Activated CD4-positive, alpha-beta T cell treated with anti-CD3 and anti-CD28 coated beads for 24 hours (primary cell): ENCODE data around the gene NCAM2.

ENCODE experiments used
- DNase-seq, 2 donors: peaks; one replicate each; pipeline ENCODE4 v3.0.0-alpha.2; 2020; ENCODE audit warnings: low read depth in 2 of 2

The NCAM2 gene

DNA sequence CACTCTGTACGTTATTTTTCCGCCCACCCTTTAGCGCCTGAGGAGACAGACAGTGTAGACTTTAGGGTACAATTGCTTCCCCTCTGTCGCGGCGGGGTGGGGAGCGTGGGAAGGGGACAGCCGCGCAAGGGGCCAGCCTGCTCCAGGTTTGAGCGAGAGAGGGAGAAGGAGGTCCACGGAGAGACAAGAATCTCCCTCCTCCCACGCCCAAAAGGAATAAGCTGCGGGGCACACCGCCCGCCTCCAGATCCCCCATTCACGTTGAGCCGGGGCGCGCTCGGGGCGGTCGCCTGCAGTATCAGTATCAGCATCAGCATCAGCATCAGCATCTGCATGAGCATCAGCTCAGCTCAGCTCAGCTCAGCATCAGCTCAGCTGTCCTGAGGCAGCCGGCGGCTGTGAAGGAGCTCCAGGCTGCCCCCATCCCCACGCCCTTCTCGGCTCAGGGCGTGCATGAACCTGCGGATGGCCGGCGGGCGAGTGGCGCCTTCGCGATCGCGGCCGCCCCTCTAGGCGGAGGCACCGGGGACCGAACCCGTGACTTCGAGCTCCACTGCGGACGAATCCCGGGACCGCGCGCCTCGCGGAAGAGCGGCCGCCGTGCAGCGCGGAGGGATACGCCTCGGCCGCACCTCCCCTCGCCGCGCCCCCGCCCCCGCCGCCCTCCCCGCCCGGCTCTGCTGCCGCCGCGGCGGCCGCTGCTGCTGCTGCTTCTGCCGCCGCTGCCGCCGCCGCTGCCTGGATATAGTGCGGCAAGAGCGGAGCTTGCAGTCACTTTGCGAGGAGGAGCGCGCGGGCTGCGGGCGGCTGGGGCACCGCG, at the start of gene NCAM2:
TSS of gene NCAM2 (plus strand) at position 774 of the 820 bp plus-strand sequence.
- peak; percentile 44 to 53 for DNase-seq

DNA sequence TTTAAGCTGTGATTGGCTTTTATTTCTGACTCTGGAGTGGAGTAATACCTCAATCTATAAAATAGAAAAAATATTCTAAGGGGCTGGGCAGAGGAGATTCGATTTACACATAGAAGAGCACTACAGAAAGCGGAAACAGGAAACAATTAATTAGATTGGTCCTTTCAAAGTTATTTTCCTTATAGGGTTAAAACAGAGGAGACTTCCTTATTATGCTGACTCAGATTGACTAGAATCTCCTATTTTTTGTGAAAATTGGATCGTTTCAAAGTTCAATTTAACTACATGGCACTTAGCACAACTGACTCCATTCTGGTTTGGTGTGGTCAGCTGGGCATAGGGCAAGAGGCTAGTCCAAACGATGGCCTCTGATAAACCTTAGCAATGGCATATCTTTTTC, 48.3 kb upstream of the NCAM2 start:
- no peak for DNase-seq

- DNase-seq: no peak
These were observed 32.4 kb upstream of the NCAM2 start for GRCh38 chr21:20965816-20966215.

- no peak for DNase-seq
These were observed 29.8 kb upstream of the NCAM2 start for GRCh38 chr21:20968391-20968790.

- no peak for DNase-seq
These were observed 27.5 kb upstream of the NCAM2 start for GRCh38 chr21:20970691-20971090.

- DNase-seq: no peak
These were observed 26.8 kb upstream of the NCAM2 start for GRCh38 chr21:20971296-20971921.

DNA sequence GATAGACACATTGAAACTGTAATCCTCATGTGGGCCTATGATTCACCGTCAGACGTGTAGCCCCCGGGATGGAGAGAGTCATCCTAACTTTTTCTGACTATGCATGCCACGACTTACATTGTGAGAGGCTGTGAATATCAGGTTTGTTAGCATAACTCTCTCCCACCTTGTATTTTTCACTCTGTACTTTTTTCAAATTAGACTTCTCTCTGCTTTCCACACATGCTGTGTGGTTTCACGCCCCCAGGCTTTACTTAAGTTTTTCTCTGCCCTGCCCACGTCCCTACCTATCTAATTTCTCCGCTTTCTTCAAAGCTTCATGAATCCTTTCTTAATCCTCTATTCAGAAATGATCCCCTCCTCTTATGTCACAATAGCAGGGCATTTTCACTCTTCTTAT, 3.4 kb upstream of the NCAM2 start:
- no peak for DNase-seq

GRCh38 chr21:20996421-20997310, 1.5 kb upstream of the NCAM2 start:
- DNase-seq: no peak

DNA sequence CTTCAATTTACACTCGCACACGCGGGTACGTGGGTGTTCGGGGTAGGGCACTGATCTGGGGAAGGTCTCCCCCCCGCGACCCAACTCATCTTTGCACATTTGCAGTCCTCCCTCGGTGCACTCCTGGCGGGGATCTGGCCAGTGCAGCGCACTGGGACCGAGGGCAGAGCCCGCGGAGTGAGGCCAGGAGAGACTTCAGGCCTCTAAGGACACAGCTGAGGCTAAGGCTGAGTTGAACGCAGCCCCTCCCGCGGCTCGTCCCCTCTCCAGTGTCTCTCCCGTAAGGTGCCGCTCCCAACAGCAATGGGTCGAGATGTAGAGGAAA, 936 bp upstream of the NCAM2 start:
- DNase-seq: no peak

DNA sequence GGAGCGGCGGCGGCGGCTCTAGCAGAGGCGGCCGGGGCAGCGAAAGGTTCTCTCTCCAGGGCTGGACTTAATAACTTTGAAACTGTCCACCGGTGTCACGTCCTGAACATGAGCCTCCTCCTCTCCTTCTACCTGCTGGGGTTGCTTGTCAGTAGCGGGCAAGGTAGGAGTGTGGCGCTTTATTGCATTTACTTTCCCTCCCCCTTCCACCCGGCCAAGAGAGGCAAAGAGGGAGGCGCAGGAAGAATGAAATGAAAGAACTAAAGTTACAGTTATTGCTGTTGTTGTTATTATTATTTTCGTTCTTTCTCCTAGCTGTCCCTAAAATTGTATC, 214 bp downstream of the NCAM2 start:
- DNase-seq: no peak

DNA sequence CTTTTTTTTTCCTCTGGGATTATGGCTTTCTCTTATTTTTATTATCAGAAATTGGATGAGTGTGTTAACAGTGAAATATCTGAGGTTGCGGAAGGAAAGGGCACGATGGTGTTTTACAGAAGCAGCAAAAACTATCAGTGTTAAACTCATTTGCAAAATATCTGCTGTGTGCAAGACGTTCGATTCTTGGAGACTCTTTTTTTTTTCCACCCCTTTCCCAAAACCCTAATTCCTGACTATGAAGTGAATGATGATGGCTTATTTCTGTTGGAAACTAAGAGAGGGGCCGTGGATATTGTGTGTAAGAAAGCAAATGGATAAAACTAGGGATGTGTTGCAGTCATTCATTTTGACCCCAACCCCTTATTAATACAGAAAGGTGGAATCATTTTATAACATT, 677 bp downstream of the NCAM2 start:
- DNase-seq: no peak

DNA sequence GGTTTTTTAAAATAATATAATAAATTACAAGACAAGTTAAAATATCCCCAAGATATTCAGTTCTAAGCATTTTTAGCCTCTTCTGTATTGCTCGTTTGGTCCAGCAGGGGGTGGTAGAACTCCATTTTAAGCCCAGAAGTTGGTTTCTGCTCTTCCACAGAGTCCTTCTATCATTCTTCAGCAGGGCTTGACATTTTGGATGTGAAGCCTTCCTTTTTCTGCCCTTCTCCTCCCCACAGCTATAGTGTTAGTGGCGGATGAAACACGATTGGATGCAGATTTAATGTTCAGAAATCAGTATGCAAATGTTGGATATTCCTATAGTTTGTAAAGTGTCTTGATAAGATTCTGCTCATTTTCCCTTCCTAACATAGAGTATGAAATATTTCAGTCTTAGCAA, 1.4 kb downstream of the NCAM2 start:
- peak in 1 of 2 donors; percentile 22 for DNase-seq

GRCh38 chr21:21000591-21001175, 2.5 kb downstream of the NCAM2 start:
- no peak for DNase-seq

DNA sequence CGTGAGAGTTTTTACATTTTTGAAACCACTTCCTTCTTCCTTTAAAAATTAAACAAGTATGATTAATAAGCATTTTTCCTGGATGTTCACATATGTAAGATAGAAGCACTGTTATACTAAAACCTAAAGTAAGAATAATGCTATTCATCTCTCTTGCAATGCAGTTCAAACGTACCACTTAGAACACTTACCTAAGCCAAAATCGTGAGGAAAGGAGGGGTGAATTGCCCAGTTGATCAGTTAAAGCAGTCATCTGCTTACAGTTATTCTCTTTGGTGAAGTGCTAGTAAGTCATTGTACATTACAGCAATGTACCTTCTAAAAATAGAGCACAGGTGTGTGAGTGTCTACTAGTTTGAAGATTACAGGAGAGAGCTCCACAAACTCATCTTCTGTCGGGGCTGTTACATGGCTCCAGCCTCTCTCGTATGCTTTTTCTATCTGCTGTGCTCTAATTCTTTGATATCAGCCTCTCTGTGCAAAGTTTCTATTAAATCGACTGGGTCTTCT, 3.4 kb downstream of the NCAM2 start:
- no peak for DNase-seq

- no peak for DNase-seq
These were observed 3.9 kb downstream of the NCAM2 start for GRCh38 chr21:21002153-21002552.

DNA sequence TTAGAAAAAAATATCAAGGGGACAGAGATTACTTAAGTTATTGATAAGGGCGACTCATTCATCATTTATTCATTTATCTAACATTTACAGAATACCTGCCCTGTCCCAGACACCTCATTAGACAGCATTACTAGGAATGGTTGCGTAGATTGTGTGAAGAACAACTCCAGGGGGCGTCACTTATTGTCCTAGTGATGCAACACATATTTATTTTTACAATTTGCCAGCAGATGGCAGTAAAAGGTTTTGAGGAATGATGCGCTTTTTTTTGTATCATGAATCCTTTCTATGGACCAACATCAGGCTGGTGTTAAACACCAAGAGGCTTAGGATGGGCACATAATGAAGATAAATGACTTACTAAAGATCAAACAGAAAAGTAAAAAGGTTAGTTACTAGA, 5.5 kb downstream of the NCAM2 start:
- DNase-seq: no peak

- no peak for DNase-seq
These were observed 9.4 kb downstream of the NCAM2 start for GRCh38 chr21:21007606-21008005.

- DNase-seq: no peak
These were observed 12.0 kb downstream of the NCAM2 start for GRCh38 chr21:21010228-21010627.

DNA sequence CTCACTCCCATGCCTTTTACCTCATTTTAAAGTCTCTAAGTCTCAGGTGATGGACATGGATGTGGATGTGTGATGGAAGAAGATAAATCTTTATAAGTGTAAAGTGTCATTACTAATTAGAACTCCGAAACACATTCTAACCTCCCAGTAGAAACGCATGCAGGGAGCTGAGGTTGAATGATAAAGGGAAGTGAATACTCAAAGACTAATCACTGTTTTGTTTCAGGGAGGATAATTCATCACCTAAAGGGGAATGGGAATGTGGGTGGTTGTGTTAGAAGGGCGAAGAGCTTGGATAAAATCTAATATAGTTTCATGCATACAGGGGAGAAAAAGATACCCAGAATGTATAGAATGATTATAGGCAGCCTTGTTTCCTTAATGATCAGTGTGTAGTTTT, 12.5 kb downstream of the NCAM2 start:
- DNase-seq: no peak

DNA sequence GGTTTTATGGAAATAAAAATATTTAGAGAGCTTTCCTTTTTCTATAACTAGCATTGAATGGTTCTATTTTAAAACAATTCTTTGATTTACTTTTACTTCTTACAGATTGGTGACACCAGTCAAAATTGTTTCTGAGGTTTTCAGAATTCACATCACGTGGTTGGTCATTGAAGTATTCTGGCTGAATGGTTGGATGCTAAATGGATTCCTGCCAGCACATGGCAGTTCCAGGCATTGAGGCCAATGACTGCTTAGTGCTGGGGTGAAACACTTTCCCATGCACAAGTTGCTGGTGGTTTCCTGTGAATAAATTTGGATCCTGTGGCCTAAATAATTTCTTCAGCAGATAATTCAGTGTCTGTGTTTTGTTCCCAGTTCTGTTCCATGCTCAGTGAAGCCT, 20.6 kb downstream of the NCAM2 start:
- no peak for DNase-seq

- DNase-seq: no peak
These were observed 21.5 kb downstream of the NCAM2 start for GRCh38 chr21:21019681-21020080.

GRCh38 chr21:21025742-21026141, 27.5 kb downstream of the NCAM2 start:
- no peak for DNase-seq
